HEK293 (cell line): ENCODE results near the gene HOXC10.

Experiments used
- GFI1B ChIP-seq: fragments of 450-650 bp; formaldehyde crosslinking; IDR thresholded peaks from 2 replicates; pipeline ENCODE4 v1.5.1; 2016; ENCODE audit warnings: missing biosample characterization, missing genetic modification characterization
- KLF8 ChIP-seq: fragments of 450-650 bp; formaldehyde crosslinking; IDR thresholded peaks from 2 replicates; pipeline ENCODE4 v1.5.1; 2016; ENCODE audit warnings: missing biosample characterization, missing genetic modification characterization
- SP3 ChIP-seq: fragments of 450-650 bp; formaldehyde crosslinking; IDR thresholded peaks from 2 replicates; pipeline ENCODE4 v1.5.1; 2016; ENCODE audit warnings: missing biosample characterization, missing genetic modification characterization
- YY2 ChIP-seq: fragments of 450-650 bp; formaldehyde crosslinking; IDR thresholded peaks from 2 replicates; pipeline ENCODE4 v1.5.1; 2016; ENCODE audit warnings: missing biosample characterization, missing genetic modification characterization
- ZBTB10 ChIP-seq: fragments of 450-650 bp; formaldehyde crosslinking; IDR thresholded peaks from 2 replicates; pipeline ENCODE4 v1.5.1; 2016; ENCODE audit warnings: missing biosample characterization, missing genetic modification characterization
- ZBTB17 ChIP-seq: fragments of 450-650 bp; formaldehyde crosslinking; IDR thresholded peaks from 2 replicates; pipeline ENCODE4 v1.5.1; 2016; ENCODE audit warnings: missing biosample characterization, missing genetic modification characterization
- ZBTB20 ChIP-seq: fragments of 450-650 bp; formaldehyde crosslinking; IDR thresholded peaks from 2 replicates; pipeline ENCODE4 v1.5.1; 2016; ENCODE audit warnings: missing biosample characterization, missing genetic modification characterization
- ZBTB8A ChIP-seq: fragments of 450-650 bp; formaldehyde crosslinking; IDR thresholded peaks from 2 replicates; pipeline ENCODE4 v1.5.1; 2016; ENCODE audit warnings: missing biosample characterization, missing genetic modification characterization
- ZFP3 ChIP-seq: fragments of 450-650 bp; formaldehyde crosslinking; IDR thresholded peaks from 2 replicates; pipeline ENCODE4 v1.5.1; 2016; ENCODE audit warnings: low read depth, missing biosample characterization, missing genetic modification characterization
- ZFP37 ChIP-seq: fragments of 450-650 bp; formaldehyde crosslinking; IDR thresholded peaks from 2 replicates; pipeline ENCODE4 v1.5.1; 2016; ENCODE audit warnings: missing biosample characterization, missing genetic modification characterization
- ZNF114 ChIP-seq: fragments of 450-650 bp; formaldehyde crosslinking; IDR thresholded peaks from 2 replicates; pipeline ENCODE4 v1.5.0; 2017; ENCODE audit warnings: missing biosample characterization, missing genetic modification characterization
- ZNF223 ChIP-seq: fragments of 450-650 bp; formaldehyde crosslinking; IDR thresholded peaks from 2 replicates; pipeline ENCODE4 v1.5.1; 2016; ENCODE audit warnings: missing biosample characterization, missing genetic modification characterization
- ZNF350 ChIP-seq: fragments of 450-650 bp; formaldehyde crosslinking; IDR thresholded peaks from 2 replicates; pipeline ENCODE4 v1.5.0; 2017; ENCODE audit warnings: missing biosample characterization, mild to moderate bottlenecking, missing genetic modification characterization
- ZNF366 ChIP-seq: fragments of 450-650 bp; formaldehyde crosslinking; conservative IDR thresholded peaks from 2 replicates; pipeline ENCODE4 v1.5.1; 2016; ENCODE audit warnings: missing biosample characterization, missing genetic modification characterization
- ZNF398 ChIP-seq: fragments of 450-650 bp; formaldehyde crosslinking; IDR thresholded peaks from 2 replicates; pipeline ENCODE4 v1.5.1; 2017; ENCODE audit warnings: missing biosample characterization, missing genetic modification characterization
- ZNF521 ChIP-seq: fragments of 450-650 bp; formaldehyde crosslinking; IDR thresholded peaks from 2 replicates; pipeline ENCODE4 v1.5.1; 2017; ENCODE audit warnings: missing biosample characterization, mild to moderate bottlenecking, missing genetic modification characterization
- ZNF560 ChIP-seq: fragments of 450-650 bp; formaldehyde crosslinking; IDR thresholded peaks from 2 replicates; pipeline ENCODE4 v1.5.1; 2017; ENCODE audit warnings: missing biosample characterization, missing genetic modification characterization, borderline replicate concordance
- ZNF610 ChIP-seq: fragments of 450-650 bp; formaldehyde crosslinking; IDR thresholded peaks from 2 replicates; pipeline ENCODE4 v1.5.1; 2016; ENCODE audit warnings: missing biosample characterization, missing genetic modification characterization, borderline replicate concordance
- ZNF629 ChIP-seq: fragments of 450-650 bp; formaldehyde crosslinking; IDR thresholded peaks from 2 replicates; pipeline ENCODE4 v1.5.1; 2017; ENCODE audit warnings: missing biosample characterization, missing genetic modification characterization
- ZNF664 ChIP-seq: fragments of 450-650 bp; formaldehyde crosslinking; IDR thresholded peaks from 2 replicates; pipeline ENCODE4 v1.5.1; 2016; ENCODE audit warnings: missing biosample characterization, missing genetic modification characterization
- ZNF837 ChIP-seq: fragments of 450-650 bp; formaldehyde crosslinking; IDR thresholded peaks from 2 replicates; pipeline ENCODE4 v1.5.1; 2016; ENCODE audit warnings: missing biosample characterization, missing genetic modification characterization
- TF ChIP-seq, protein P1 (sequence below): fragments of 450-650 bp; formaldehyde crosslinking; IDR thresholded peaks from 2 replicates; pipeline ENCODE4 v1.5.1; 2016; ENCODE audit warnings: missing biosample characterization, missing genetic modification characterization
- TF ChIP-seq, protein P2 (sequence below): fragments of 450-650 bp; formaldehyde crosslinking; IDR thresholded peaks from 2 replicates; pipeline ENCODE4 v1.5.1; 2017; ENCODE audit warnings: missing biosample characterization, missing genetic modification characterization
- TF ChIP-seq, protein P3 (sequence below): fragments of 450-650 bp; formaldehyde crosslinking; IDR thresholded peaks from 2 replicates; pipeline ENCODE4 v1.5.1; 2016; ENCODE audit warnings: missing biosample characterization, missing genetic modification characterization, low read depth
- TF ChIP-seq, protein P4 (sequence below): fragments of 450-650 bp; formaldehyde crosslinking; IDR thresholded peaks from 2 replicates; pipeline ENCODE4 v1.5.1; 2017; ENCODE audit warnings: missing biosample characterization, missing genetic modification characterization

The HOXC10 gene

GRCh38 chr12:53974084-53975063 is 10.6 kb upstream of the HOXC10 start, which contains the start of gene HOTAIR (continued):
- no peak for TF ChIP-seq ZNF664 (tag by site-specific recombination)
- no peak for TF ChIP-seq ZNF837 (tag by site-specific recombination)
- 0 out of 2 replicates have a peak, but pooled peaks have one; percentile 27 for TF ChIP-seq ZFP37 (tag by site-specific recombination)
- TF ChIP-seq, protein P1, sequence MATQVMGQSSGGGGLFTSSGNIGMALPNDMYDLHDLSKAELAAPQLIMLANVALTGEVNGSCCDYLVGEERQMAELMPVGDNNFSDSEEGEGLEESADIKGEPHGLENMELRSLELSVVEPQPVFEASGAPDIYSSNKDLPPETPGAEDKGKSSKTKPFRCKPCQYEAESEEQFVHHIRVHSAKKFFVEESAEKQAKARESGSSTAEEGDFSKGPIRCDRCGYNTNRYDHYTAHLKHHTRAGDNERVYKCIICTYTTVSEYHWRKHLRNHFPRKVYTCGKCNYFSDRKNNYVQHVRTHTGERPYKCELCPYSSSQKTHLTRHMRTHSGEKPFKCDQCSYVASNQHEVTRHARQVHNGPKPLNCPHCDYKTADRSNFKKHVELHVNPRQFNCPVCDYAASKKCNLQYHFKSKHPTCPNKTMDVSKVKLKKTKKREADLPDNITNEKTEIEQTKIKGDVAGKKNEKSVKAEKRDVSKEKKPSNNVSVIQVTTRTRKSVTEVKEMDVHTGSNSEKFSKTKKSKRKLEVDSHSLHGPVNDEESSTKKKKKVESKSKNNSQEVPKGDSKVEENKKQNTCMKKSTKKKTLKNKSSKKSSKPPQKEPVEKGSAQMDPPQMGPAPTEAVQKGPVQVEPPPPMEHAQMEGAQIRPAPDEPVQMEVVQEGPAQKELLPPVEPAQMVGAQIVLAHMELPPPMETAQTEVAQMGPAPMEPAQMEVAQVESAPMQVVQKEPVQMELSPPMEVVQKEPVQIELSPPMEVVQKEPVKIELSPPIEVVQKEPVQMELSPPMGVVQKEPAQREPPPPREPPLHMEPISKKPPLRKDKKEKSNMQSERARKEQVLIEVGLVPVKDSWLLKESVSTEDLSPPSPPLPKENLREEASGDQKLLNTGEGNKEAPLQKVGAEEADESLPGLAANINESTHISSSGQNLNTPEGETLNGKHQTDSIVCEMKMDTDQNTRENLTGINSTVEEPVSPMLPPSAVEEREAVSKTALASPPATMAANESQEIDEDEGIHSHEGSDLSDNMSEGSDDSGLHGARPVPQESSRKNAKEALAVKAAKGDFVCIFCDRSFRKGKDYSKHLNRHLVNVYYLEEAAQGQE (tag by site-specific recombination), result 0 out of 2 replicates have a peak, but pooled peaks have one; percentile 11
- TF ChIP-seq ZBTB20 (tag by site-specific recombination), result peak; percentile 94
- TF ChIP-seq KLF8, result peak; percentile 26; the same call in 1 of the 2 replicates
- TF ChIP-seq ZBTB10 (tag by site-specific recombination), result peak; percentile 21; the same call in 1 of the 2 replicates
- TF ChIP-seq SP3 (tag by site-specific recombination), result peak; percentile 25; the same call in 1 of the 2 replicates
- no peak; the same call in 1 of the 2 replicates for TF ChIP-seq ZNF366 (tag by site-specific recombination)
- TF ChIP-seq ZBTB8A, result peak; percentile 96
- no peak for TF ChIP-seq ZNF350 (tag by site-specific recombination)
- 0 out of 2 replicates have a peak, but pooled peaks have one; percentile 8 for TF ChIP-seq ZFP3
- TF ChIP-seq ZBTB17 (tag by site-specific recombination), result 0 out of 2 replicates have a peak, but pooled peaks have one; percentile 51
- no peak for TF ChIP-seq ZNF114 (tag by site-specific recombination)
- TF ChIP-seq ZNF610 (tag by site-specific recombination), result no peak
- TF ChIP-seq, protein P2, sequence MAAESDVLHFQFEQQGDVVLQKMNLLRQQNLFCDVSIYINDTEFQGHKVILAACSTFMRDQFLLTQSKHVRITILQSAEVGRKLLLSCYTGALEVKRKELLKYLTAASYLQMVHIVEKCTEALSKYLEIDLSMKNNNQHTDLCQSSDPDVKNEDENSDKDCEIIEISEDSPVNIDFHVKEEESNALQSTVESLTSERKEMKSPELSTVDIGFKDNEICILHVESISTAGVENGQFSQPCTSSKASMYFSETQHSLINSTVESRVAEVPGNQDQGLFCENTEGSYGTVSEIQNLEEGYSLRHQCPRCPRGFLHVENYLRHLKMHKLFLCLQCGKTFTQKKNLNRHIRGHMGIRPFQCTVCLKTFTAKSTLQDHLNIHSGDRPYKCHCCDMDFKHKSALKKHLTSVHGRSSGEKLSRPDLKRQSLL (tag by site-specific recombination), result peak; percentile 27; the same call in 1 of the 2 replicates
- no peak for TF ChIP-seq ZNF223
- peak; percentile 39; the same call in 1 of the 2 replicates for TF ChIP-seq ZNF629
- TF ChIP-seq ZNF560 (tag by site-specific recombination), result no peak
- peak; percentile 89 for TF ChIP-seq GFI1B (tag by site-specific recombination)
- TF ChIP-seq, protein P3, sequence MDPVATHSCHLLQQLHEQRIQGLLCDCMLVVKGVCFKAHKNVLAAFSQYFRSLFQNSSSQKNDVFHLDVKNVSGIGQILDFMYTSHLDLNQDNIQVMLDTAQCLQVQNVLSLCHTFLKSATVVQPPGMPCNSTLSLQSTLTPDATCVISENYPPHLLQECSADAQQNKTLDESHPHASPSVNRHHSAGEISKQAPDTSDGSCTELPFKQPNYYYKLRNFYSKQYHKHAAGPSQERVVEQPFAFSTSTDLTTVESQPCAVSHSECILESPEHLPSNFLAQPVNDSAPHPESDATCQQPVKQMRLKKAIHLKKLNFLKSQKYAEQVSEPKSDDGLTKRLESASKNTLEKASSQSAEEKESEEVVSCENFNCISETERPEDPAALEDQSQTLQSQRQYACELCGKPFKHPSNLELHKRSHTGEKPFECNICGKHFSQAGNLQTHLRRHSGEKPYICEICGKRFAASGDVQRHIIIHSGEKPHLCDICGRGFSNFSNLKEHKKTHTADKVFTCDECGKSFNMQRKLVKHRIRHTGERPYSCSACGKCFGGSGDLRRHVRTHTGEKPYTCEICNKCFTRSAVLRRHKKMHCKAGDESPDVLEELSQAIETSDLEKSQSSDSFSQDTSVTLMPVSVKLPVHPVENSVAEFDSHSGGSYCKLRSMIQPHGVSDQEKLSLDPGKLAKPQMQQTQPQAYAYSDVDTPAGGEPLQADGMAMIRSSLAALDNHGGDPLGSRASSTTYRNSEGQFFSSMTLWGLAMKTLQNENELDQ (tag by site-specific recombination), result no peak
- no peak for TF ChIP-seq ZNF521 (tag by site-specific recombination)
- no peak for TF ChIP-seq YY2 (tag by site-specific recombination)
- TF ChIP-seq ZNF398 (tag by site-specific recombination), result peak; percentile 72
- TF ChIP-seq, protein P4, sequence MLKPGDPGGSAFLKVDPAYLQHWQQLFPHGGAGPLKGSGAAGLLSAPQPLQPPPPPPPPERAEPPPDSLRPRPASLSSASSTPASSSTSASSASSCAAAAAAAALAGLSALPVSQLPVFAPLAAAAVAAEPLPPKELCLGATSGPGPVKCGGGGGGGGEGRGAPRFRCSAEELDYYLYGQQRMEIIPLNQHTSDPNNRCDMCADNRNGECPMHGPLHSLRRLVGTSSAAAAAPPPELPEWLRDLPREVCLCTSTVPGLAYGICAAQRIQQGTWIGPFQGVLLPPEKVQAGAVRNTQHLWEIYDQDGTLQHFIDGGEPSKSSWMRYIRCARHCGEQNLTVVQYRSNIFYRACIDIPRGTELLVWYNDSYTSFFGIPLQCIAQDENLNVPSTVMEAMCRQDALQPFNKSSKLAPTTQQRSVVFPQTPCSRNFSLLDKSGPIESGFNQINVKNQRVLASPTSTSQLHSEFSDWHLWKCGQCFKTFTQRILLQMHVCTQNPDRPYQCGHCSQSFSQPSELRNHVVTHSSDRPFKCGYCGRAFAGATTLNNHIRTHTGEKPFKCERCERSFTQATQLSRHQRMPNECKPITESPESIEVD (tag by site-specific recombination), result peak; percentile 4
